Kidney (tissue), 14 donors: ENCODE results near the gene TRPC4AP. TPM values are rescaled to one million over a fixed set of nuclear protein-coding genes. Genes with fewer than 3 reads are reported as not detected.

Experiments used
- DNase-seq, 5 donors: peaks; one replicate each; pipeline ENCODE4 v3.0.0-alpha.2; 2013 to 2020
- FAIRE-seq: peaks from 2 replicates; lab custom pipeline; 2012; peaks lifted over from hg19 to GRCh38; lab: Jason Lieb, UNC
- H3K27ac ChIP-seq, 2 donors: one replicate each; pipeline ENCODE4 v1.7.0; 2013; ENCODE audit warnings: low read depth in 2 of 2, low read length in 2 of 2, inconsistent platforms in 1 of 2
- H3K27me3 ChIP-seq: one replicate; pipeline ENCODE4 v1.7.1; 2013; ENCODE audit warnings: low read length, inconsistent platforms; ENCODE audit not compliant: control insufficient read depth, insufficient read depth
- H3K36me3 ChIP-seq, 3 donors: one replicate each; pipeline versions ENCODE4 v1.7.0 to v1.7.1; 2013; ENCODE audit warnings: low read length in 3 of 3, control low read depth in 1 of 3, inconsistent platforms in 1 of 3; ENCODE audit not compliant: insufficient read depth in 3 of 3, control insufficient read depth in 2 of 3
- H3K4me1 ChIP-seq, 3 donors: one replicate each; pipeline versions ENCODE4 v1.7.0 to v1.7.1; 2013; ENCODE audit warnings: low read length in 3 of 3, inconsistent platforms in 1 of 3, low read depth in 1 of 3; ENCODE audit not compliant: control insufficient read depth in 2 of 3, insufficient read depth in 2 of 3
- H3K4me3 ChIP-seq, 3 donors: one replicate each; pipeline versions ENCODE4 v1.7.0 to v1.8.1; 2013; ENCODE audit warnings: low read length in 3 of 3, control low read depth in 1 of 3, inconsistent platforms in 1 of 3
- H3K9ac ChIP-seq, 3 donors: one replicate each; pipeline versions ENCODE4 v1.7.0 to v1.7.1; 2013; ENCODE audit warnings: low read length in 3 of 3, control low read depth in 1 of 3, inconsistent platforms in 1 of 3
- H3K9me3 ChIP-seq, 3 donors: one replicate each; pipeline versions ENCODE4 v1.7.0 to v1.7.1; 2013; ENCODE audit warnings: low read length in 3 of 3, control low read depth in 1 of 3, inconsistent platforms in 1 of 3; ENCODE audit not compliant: control insufficient read depth in 2 of 3, insufficient read depth in 1 of 3
- intact Hi-C: fragments of 100-400 bp; cut with DNase I; formaldehyde crosslinking; loops from one replicate; pipeline ENCODE4 v1.11.1; 2022
- polyA plus RNA-seq: library from polyadenylated mRNA; stranded (reverse); fragments of 350-450 nt; fragmentation: Illumina TruSeq; extraction: RNeasy Lipid Tissue Mini Kit (QIAGEN cat#74804); gene quantifications from one replicate; pipeline ENCODE4 v1.2.3, GENCODE V29; 2014; ENCODE audit warnings: low read depth, low replicate concordance; ENCODE audit not compliant: insufficient read depth
- total RNA-seq: library from RNA; stranded (reverse); fragmentation: NEBNext Ultra II Directional; extraction: Animal tissue kit (Norgen Biotek cat#: 25700); gene quantifications from one replicate; pipeline ENCODE4 v1.2.1, GENCODE V29; 2021
- TF ChIP-seq, protein P1 (sequence below): IDR thresholded peaks from 3 replicates; pipeline ENCODE4 v1.5.1; 2012; ENCODE audit warnings: mild to moderate bottlenecking, moderate library complexity, borderline replicate concordance; ENCODE audit not compliant: insufficient read depth; ENCODE audit errors: extremely low read depth
- donor health status: control.
- donor health status: control.
- donor health status: control.
- donor health status: control.
- donor health status: control.
- donor health status: DM: yes; HTN: yes; CAD: no.
- donor health status: Normal renal cell carcinoma (clear cell type).

The TRPC4AP gene
- total and polyA plus RNA-seq, 2 donors from 2014 or later, result 36.5 to 51.2 TPM

DNA sequence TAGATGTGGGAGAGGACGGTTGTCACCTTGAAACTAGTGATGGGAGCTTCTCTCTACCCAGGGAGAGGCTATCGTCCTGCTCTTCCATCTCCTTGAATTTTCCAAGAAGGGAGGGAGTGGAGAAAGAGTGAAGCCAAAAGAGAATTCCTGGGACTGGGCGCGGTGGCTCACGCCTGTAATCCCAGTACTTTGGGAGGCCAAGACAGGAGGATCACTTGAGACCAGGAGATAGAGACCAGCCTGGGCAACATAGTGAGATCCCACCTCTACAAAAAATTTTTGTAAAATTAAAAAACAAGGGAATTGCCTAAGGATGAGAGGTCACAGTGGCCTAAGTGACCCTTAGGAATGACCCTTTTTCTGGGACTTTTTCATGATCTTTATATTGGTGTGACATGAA lies 128.1 kb downstream of the TRPC4AP start:
- Histone ChIP-seq H3K9me3 (no peaks in the 10 kb centered on the region), H3K36me3 (no peaks in the 10 kb centered on the region), H3K4me3 (no peak overlapping the region), H3K4me1 (no peaks in the 10 kb centered on the region), H3K27me3 (no peaks in the 10 kb centered on the region), H3K27ac (no peak overlapping the region), H3K9ac (no peak overlapping the region)
- intact Hi-C loops, result no loop called here
- DNase-seq, result no peak
- TF ChIP-seq, protein P1, sequence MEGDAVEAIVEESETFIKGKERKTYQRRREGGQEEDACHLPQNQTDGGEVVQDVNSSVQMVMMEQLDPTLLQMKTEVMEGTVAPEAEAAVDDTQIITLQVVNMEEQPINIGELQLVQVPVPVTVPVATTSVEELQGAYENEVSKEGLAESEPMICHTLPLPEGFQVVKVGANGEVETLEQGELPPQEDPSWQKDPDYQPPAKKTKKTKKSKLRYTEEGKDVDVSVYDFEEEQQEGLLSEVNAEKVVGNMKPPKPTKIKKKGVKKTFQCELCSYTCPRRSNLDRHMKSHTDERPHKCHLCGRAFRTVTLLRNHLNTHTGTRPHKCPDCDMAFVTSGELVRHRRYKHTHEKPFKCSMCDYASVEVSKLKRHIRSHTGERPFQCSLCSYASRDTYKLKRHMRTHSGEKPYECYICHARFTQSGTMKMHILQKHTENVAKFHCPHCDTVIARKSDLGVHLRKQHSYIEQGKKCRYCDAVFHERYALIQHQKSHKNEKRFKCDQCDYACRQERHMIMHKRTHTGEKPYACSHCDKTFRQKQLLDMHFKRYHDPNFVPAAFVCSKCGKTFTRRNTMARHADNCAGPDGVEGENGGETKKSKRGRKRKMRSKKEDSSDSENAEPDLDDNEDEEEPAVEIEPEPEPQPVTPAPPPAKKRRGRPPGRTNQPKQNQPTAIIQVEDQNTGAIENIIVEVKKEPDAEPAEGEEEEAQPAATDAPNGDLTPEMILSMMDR, result no peak
- FAIRE-seq, result no peak

GRCh38 chr20:34956751-34957472 lies 135.7 kb downstream of the TRPC4AP start:
- Histone ChIP-seq H3K27me3 (no peaks in the 10 kb centered on the region), H3K9ac (peak overlapping the region in 2 of 3 donors; percentile 4 to 95), H3K36me3 (no peaks in the 10 kb centered on the region), H3K4me1 (peaks cover 0 to 13% (median 10%) of the 10 kb centered on the region in 3 donors), H3K27ac (no peak overlapping the region), H3K9me3 (no peaks in the 10 kb centered on the region), H3K4me3 (no peak overlapping the region)
- DNase-seq (peak in 2 of 5 donors; percentile 51 to 63), FAIRE-seq (no peak)
- intact Hi-C loops, result loop anchor here (5.0 kb wide), 1 partner anchor 85 kb away; the partner anchor contains the start of gene GGT7
- TF ChIP-seq, protein P1, result no peak

- H3K9ac ChIP-seq, result peak overlapping the region; percentile 67 to 95 (median 67)
- no peak for DNase-seq
- TF ChIP-seq, protein P1, result no peak
- H3K27me3 ChIP-seq, result no peaks in the 10 kb centered on the region
- no peak for FAIRE-seq
- H3K27ac ChIP-seq, result peak overlapping the region; percentile 96 to 98
- no peaks in the 10 kb centered on the region for H3K36me3 ChIP-seq
- H3K4me1 ChIP-seq, result peaks cover 0 to 16% (median 15%) of the 10 kb centered on the region in 3 donors
- intact Hi-C loops, result loop anchor here (5.0 kb wide), 1 partner anchor 84 kb away; the partner anchor contains the start of gene GGT7
- no peaks in the 10 kb centered on the region for H3K9me3 ChIP-seq
- peak overlapping the region; percentile 56 to 84 (median 77) for H3K4me3 ChIP-seq
Observed at GRCh38 chr20:34956041-34956458, 136.6 kb downstream of the TRPC4AP start.
